Uterus (tissue), 2 donors: ENCODE results near the gene ASB6.

ENCODE experiments used
- CTCF ChIP-seq, 4 experiments: fragments of 200-600 bp in 2 of 4; fragments of 450-650 bp in 2 of 4; sonication (generic) in 2 of 4; IDR thresholded peaks; one replicate each; pipeline ENCODE4 v1.5.1; 2016 to 2019; ENCODE audit warnings: antibody characterized with exemption in 4 of 4, mild to moderate bottlenecking in 2 of 4, moderate library complexity in 1 of 4
- POLR2A ChIP-seq, 2 donors: fragments of 450-650 bp; IDR thresholded peaks; one replicate each; pipeline ENCODE4 v1.6.1; 2016; ENCODE audit warnings: antibody characterized with exemption in 2 of 2, mild to moderate bottlenecking in 1 of 2, moderate library complexity in 1 of 2

GRCh38 chr9:129679537-129679936 is 37.6 kb upstream of the ASB6 start:
- no peak for TF ChIP-seq CTCF (IDR thresholded peaks at IDR 0.05)
- no peak for TF ChIP-seq POLR2A (IDR thresholded peaks at IDR 0.05)
